Activated CD4-positive, alpha-beta T cell treated with anti-CD3 and anti-CD28 coated beads, Interleukin-2, amount 50 U/mL, for 4 hours (primary cell): Measurements from ENCODE around the gene JADE2.
"Not testable (repeated sequence)": the region's sequence is repeated elsewhere in the genome, so short reads cannot be mapped to it uniquely, and the experiment has no call there.

Experiments
- DNase-seq, 2 experiments: peaks; one replicate each; pipeline ENCODE4 v3.0.0-alpha.2; 2020

JADE2 gene

GRCh38 chr5:134594797-134595457 lies 69.5 kb downstream of the JADE2 start:
- no peak for DNase-seq

GRCh38 chr5:134595458-134595838 lies 70.0 kb downstream of the JADE2 start:
- no peak for DNase-seq

GRCh38 chr5:134599820-134600219 lies 74.3 kb downstream of the JADE2 start:
- not testable (repeated sequence) for DNase-seq

- DNase-seq: no peak
Measured at GRCh38 chr5:134600600-134600999, 75.1 kb downstream of the JADE2 start.

- no peak for DNase-seq
Measured at GRCh38 chr5:134603059-134603458, 77.6 kb downstream of the JADE2 start.

GRCh38 chr5:134604908-134605307 lies 79.4 kb downstream of the JADE2 start:
- no peak for DNase-seq

- DNase-seq: no peak
Measured at GRCh38 chr5:134606726-134607125, 81.3 kb downstream of the JADE2 start.

GRCh38 chr5:134608555-134608954 lies 83.1 kb downstream of the JADE2 start:
- no peak for DNase-seq

- DNase-seq: no peak
Measured at GRCh38 chr5:134609232-134609851, 83.9 kb downstream of the JADE2 start.

- DNase-seq: no peak
Measured at GRCh38 chr5:134610725-134611124, 85.3 kb downstream of the JADE2 start.

GRCh38 chr5:134611515-134611914 lies 86.0 kb downstream of the JADE2 start:
- DNase-seq: no peak

GRCh38 chr5:134614450-134615085 lies 89.1 kb downstream of the JADE2 start:
- DNase-seq: no peak

GRCh38 chr5:134620634-134621033 lies 95.2 kb downstream of the JADE2 start:
- no peak for DNase-seq

- DNase-seq: no peak
Measured at GRCh38 chr5:134625559-134625958, 100.1 kb downstream of the JADE2 start.

- no peak for DNase-seq
Measured at GRCh38 chr5:134626369-134627014, 101.0 kb downstream of the JADE2 start.
